ENCODE results near the gene HCFC1R1.
A peak's percentile ranks its signal among the peaks of the same experiment; 100 is the strongest.
"Not testable (repeated sequence)": the region's sequence is repeated elsewhere in the genome, so short reads cannot be mapped to it uniquely, and the experiment has no call there.

HCFC1R1 gene

DNA sequence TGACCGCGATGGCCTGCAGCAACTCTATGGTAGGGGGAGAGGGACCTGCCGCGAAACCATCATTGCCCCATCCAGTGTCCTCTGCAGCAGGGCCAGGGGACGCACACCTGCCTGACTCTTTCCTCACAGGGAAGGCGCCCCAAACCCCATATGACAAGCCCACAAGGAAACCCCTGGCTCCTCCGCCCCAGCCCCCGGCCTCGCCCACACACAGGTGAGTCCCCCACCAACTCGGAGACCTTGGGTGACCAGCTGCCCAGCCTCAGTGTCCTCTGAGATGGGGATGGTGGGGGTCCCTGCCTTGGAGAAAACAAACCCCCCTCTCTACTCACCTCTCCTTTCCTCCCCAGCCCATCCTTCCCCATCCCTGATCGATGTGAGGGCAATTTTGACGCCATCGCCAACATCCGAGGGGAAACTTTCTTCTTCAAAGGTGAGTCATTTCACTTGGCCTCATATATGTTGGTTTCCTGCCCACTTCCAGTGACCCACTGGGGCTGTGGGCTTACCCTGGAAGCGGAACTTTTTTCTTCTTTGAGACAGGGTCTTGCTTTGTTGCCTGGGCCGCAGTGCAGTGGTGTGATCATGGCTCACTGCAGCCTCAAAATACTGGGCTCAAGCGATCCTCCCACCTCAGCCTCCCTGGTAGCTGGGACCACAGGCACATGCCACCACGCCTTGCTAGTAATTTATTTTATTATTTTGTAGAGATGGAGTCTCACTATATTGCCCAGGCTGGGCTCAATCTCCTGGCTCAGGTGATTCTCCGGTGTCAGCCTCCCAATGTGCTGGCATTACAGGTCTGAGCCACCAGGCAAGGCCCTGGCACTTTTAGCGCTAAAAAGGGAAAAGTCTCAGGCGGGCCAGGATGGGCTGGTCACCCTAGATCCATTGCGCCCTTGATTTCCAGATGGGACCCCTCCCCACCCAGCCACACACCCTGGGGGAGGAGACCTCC lies 33.7 kb upstream of the HCFC1R1 start:
- no peak for TF ChIP-seq TAF1 (IDR thresholded peaks at IDR 0.05; ENCODE audit: low read depth, low read length)
- TF ChIP-seq POLR2AphosphoS5 (IDR thresholded peaks at IDR 0.05; ENCODE audit: low read depth, low read length): no peak
- no peak for TF ChIP-seq POLR2A (IDR thresholded peaks at IDR 0.05; ENCODE audit: low read depth, low read length)
- TF ChIP-seq POU2F2 (IDR thresholded peaks at IDR 0.05; ENCODE audit: low read depth, low read length): no peak
- TF ChIP-seq SPI1 (IDR thresholded peaks at IDR 0.05; ENCODE audit: low read depth, low read length): no peak
- TF ChIP-seq PAX5 (IDR thresholded peaks at IDR 0.05; ENCODE audit: insufficient read depth, low read length, severe bottlenecking): no peak
- FAIRE-seq (no peak), DNase-seq (ENCODE audit: insufficient read length, low spot score) (no peak)

DNA sequence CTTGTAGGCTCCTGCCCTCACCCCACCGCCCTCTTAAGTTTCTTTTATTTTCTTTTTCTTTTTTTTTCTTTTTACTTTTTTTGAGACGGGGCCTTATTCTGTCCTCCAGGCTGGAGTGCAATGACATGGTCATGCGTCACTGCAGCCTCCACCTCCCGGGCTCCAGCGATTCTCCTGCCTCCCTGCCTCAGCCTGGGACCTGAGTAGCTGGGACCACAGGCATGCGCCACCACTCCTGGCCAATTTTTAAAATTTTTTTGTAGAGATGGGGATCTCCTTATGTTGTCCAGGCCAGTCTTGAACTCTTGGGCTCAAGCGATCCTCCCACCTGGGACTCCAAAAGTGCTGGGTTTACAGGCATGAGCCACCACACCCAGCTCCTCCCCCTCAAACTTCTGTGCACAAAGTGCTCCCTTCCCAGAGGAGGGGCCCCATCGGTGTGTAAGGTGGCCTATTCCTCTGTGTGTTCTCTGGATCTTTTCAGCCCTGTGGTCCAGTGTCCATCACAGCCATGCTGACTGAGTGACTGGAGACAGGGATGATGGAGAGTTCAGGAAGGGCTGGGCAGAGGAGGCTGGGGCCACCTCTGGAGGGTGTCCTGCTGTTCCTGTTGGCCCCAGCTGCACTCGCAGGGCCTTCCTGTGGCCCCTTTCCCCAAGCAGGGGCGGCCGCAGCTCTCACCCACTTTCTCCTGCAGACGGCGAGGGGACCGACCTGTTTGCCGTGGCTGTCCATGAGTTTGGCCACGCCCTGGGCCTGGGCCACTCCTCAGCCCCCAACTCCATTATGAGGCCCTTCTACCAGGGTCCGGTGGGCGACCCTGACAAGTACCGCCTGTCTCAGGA lies 32.8 kb upstream of the HCFC1R1 start:
- DNase-seq (ENCODE audit: insufficient read length, low spot score): no peak

DNA sequence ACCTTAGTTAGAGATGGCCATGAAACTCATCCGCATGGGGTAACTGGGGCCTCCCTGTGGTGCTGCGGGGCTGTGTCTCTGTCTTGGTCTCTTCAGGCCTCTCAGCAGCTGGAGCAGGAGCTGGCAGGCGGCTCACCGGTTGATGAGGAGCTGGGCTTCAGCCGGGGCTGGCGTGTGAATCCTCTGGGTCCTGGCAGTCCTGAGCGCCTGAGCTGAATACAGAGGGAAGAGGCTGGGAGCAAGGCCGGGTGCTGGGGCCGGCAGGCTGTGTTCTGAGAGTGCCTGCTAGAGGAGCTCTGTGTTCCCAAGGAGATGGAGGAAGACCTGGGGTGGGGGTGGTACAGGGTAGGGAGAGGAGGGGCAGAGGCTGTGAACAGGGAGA lies 32.0 kb upstream of the HCFC1R1 start:
- FAIRE-seq; DNase-seq (ENCODE audit: insufficient read length, low spot score): not testable (repeated sequence)

More for the DNA sequence above, 32.8 kb upstream of the HCFC1R1 start:
- FAIRE-seq: no peak
- no peak for TF ChIP-seq TAF1 (IDR thresholded peaks at IDR 0.05; ENCODE audit: low read depth, low read length)
- TF ChIP-seq POLR2A (IDR thresholded peaks at IDR 0.05; ENCODE audit: low read depth, low read length): no peak
- TF ChIP-seq POLR2AphosphoS5 (IDR thresholded peaks at IDR 0.05; ENCODE audit: low read depth, low read length): no peak
- no peak for TF ChIP-seq POU2F2 (IDR thresholded peaks at IDR 0.05; ENCODE audit: low read depth, low read length)
- TF ChIP-seq PAX5 (IDR thresholded peaks at IDR 0.05; ENCODE audit: insufficient read depth, low read length, severe bottlenecking): no peak
- no peak for TF ChIP-seq SPI1 (IDR thresholded peaks at IDR 0.05; ENCODE audit: low read depth, low read length)

GRCh38 chr16:3054965-3055733 lies 31.4 kb upstream of the HCFC1R1 start:
- TF ChIP-seq PAX5 (IDR thresholded peaks at IDR 0.05; ENCODE audit: insufficient read depth, low read length, severe bottlenecking) (no peak), POU2F2 (IDR thresholded peaks at IDR 0.05; ENCODE audit: low read depth, low read length) (no peak), POLR2AphosphoS5 (IDR thresholded peaks at IDR 0.05; ENCODE audit: low read depth, low read length) (no peak), SPI1 (IDR thresholded peaks at IDR 0.05; ENCODE audit: low read depth, low read length) (no peak), TAF1 (IDR thresholded peaks at IDR 0.05; ENCODE audit: low read depth, low read length) (no peak), POLR2A (IDR thresholded peaks at IDR 0.05; ENCODE audit: low read depth, low read length) (no peak)
- DNase-seq (ENCODE audit: insufficient read length, low spot score): no peak
- peak; percentile 52 for FAIRE-seq

DNA sequence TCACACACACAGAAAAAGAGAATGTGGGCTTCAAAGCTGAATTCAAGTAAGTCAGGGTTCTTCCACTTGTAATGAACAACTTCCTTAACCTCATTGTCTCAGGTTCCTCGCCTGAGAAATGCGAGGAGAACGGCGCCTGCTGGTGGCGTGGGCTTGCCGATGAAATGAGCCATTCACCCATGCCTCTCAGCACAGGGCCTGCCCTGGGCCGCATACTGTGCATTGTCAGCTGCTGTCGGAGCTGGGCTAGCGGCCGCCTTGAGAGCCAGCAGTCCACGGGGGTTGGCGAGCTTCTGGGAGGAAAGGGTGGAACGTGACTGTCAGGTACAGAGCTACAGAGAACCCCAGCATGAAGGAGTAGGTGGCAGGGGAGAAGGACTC lies 29.6 kb upstream of the HCFC1R1 start:
- not testable (repeated sequence) for FAIRE-seq; DNase-seq (ENCODE audit: insufficient read length, low spot score)

- FAIRE-seq: peak; percentile 38
- not testable (repeated sequence) for DNase-seq (ENCODE audit: insufficient read length, low spot score)
Observed at GRCh38 chr16:3052571-3053329, 29.0 kb upstream of the HCFC1R1 start.

GRCh38 chr16:3051494-3051893 lies 27.8 kb upstream of the HCFC1R1 start:
- FAIRE-seq: no peak
- TF ChIP-seq TAF1 (IDR thresholded peaks at IDR 0.05; ENCODE audit: low read depth, low read length) (no peak), SPI1 (IDR thresholded peaks at IDR 0.05; ENCODE audit: low read depth, low read length) (no peak), POLR2AphosphoS5 (IDR thresholded peaks at IDR 0.05; ENCODE audit: low read depth, low read length) (no peak), POU2F2 (IDR thresholded peaks at IDR 0.05; ENCODE audit: low read depth, low read length) (no peak), PAX5 (IDR thresholded peaks at IDR 0.05; ENCODE audit: insufficient read depth, low read length, severe bottlenecking) (no peak), POLR2A (IDR thresholded peaks at IDR 0.05; ENCODE audit: low read depth, low read length) (no peak)
- no peak for DNase-seq (ENCODE audit: insufficient read length, low spot score)

GRCh38 chr16:3051009-3051408 lies 27.3 kb upstream of the HCFC1R1 start:
- no peak for TF ChIP-seq PAX5 (IDR thresholded peaks at IDR 0.05; ENCODE audit: insufficient read depth, low read length, severe bottlenecking)
- TF ChIP-seq SPI1 (IDR thresholded peaks at IDR 0.05; ENCODE audit: low read depth, low read length): no peak
- no peak for TF ChIP-seq TAF1 (IDR thresholded peaks at IDR 0.05; ENCODE audit: low read depth, low read length)
- TF ChIP-seq POLR2A (IDR thresholded peaks at IDR 0.05; ENCODE audit: low read depth, low read length): no peak
- TF ChIP-seq POLR2AphosphoS5 (IDR thresholded peaks at IDR 0.05; ENCODE audit: low read depth, low read length): no peak
- TF ChIP-seq POU2F2 (IDR thresholded peaks at IDR 0.05; ENCODE audit: low read depth, low read length): no peak
- no peak for DNase-seq (ENCODE audit: insufficient read length, low spot score)
- FAIRE-seq: no peak

DNA sequence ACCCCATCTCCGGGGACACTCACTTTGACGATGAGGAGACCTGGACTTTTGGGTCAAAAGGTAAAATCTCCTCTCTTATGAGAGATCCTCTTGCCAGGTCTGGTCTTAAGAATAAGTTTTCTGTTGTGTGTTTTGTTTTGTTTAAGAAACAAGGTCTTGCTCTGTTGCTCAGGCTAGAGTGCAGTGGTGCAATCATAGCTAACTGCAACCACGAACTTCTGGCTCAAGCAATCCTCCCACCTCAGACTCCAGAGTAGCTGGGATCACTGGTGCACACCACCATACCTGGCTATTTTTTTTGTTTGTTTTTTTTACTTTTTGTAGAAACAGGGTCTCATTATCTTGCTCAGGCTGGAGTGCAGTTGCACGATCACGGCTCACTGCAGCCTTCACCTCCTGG lies 26.7 kb upstream of the HCFC1R1 start:
- DNase-seq (ENCODE audit: insufficient read length, low spot score) (no peak), FAIRE-seq (peak; percentile 65)
- TF ChIP-seq SPI1 (IDR thresholded peaks at IDR 0.05; ENCODE audit: low read depth, low read length): no peak
- TF ChIP-seq POLR2A (IDR thresholded peaks at IDR 0.05; ENCODE audit: low read depth, low read length): no peak
- no peak for TF ChIP-seq PAX5 (IDR thresholded peaks at IDR 0.05; ENCODE audit: insufficient read depth, low read length, severe bottlenecking)
- TF ChIP-seq TAF1 (IDR thresholded peaks at IDR 0.05; ENCODE audit: low read depth, low read length): no peak
- TF ChIP-seq POU2F2 (IDR thresholded peaks at IDR 0.05; ENCODE audit: low read depth, low read length): no peak
- TF ChIP-seq POLR2AphosphoS5 (IDR thresholded peaks at IDR 0.05; ENCODE audit: low read depth, low read length): no peak

Measured in GM12891 (cell line).